Sigmoid colon (tissue), 4 donors: Measurements from ENCODE around the gene GAL3ST1.

Source experiments
- CTCF ChIP-seq, 4 experiments: fragments of 450-650 bp in 3 of 4; fragments of 200-600 bp in 1 of 4; IDR thresholded peaks; one replicate each; pipeline ENCODE4 v1.5.1; 2016 to 2019; ENCODE audit warnings: antibody characterized with exemption in 4 of 4, mild to moderate bottlenecking in 3 of 4, moderate library complexity in 2 of 4
- POLR2AphosphoS5 ChIP-seq, 4 donors: sonication (generic); formaldehyde crosslinking; IDR thresholded peaks; one replicate each; pipeline ENCODE4 v1.6.1; 2017; ENCODE audit warnings: antibody characterized with exemption in 4 of 4

GRCh38 chr22:30507670-30508069 is 66.8 kb downstream of the GAL3ST1 start:
- TF ChIP-seq CTCF (IDR thresholded peaks at IDR 0.05) (no peak), POLR2AphosphoS5 (IDR thresholded peaks at IDR 0.05) (no peak)
